ENCODE data around the gene OXGR1. TPM values are rescaled to one million over a fixed set of nuclear protein-coding genes. Genes with fewer than 3 reads are reported as not detected.

Gene OXGR1
- total and polyA plus RNA-seq, 2 of the 8 experiments (the other 6 are each of a cell fraction or from before 2014, with no cell fraction given) = 0.34 to 1.8 TPM

- Histone ChIP-seq H4K91ac (replicated peaks; ENCODE audit: insufficient read length, low read length) (no peak overlapping the region), H2AK5ac (ENCODE audit: low read depth, low read length) (no peak overlapping the region), H4K20me1 (replicated peaks in 1 of 2; ENCODE audit: control insufficient read depth in 1 of 2, insufficient read depth in 2 of 2, low read length in 2 of 2) (peaks cover 0 to 2% of the 10 kb centered on the region in 2 experiments), H2BK12ac (ENCODE audit: low read depth, low read length) (no peak overlapping the region), H3K27me3 (replicated peaks in 1 of 4; ENCODE audit: control insufficient read depth in 3 of 4, extremely low read depth in 1 of 4, insufficient read depth in 3 of 4, low read length in 3 of 4) (peaks cover 23 to 32% (median 24%) of the 10 kb centered on the region in 4 experiments), H2BK20ac (ENCODE audit: low read length) (no peak overlapping the region), H3K4me3 (ENCODE audit: extremely low read depth in 1 of 4, insufficient read depth in 2 of 4, low read depth in 3 of 4, low read length in 4 of 4) (no peak overlapping the region), H3K18ac (ENCODE audit: extremely low read depth, low read length) (no peak overlapping the region), H3K56ac (replicated peaks; ENCODE audit: insufficient read length, low read depth, low read length) (no peak overlapping the region), H3K4me2 (ENCODE audit: insufficient read depth in 1 of 2, low read depth in 2 of 2, low read length in 2 of 2) (no peak overlapping the region), H2BK5ac (ENCODE audit: low read depth, low read length) (no peak overlapping the region), H3K9ac (replicated peaks in 1 of 4; ENCODE audit: extremely low read depth in 1 of 4, low read depth in 3 of 4, low read length in 3 of 4) (no peak overlapping the region), H3K27ac (ENCODE audit: low read depth, low read length) (no peak overlapping the region), H2AFZ (ENCODE audit: low read length) (no peak overlapping the region), H3K4ac (replicated peaks; ENCODE audit: insufficient read length, low read depth, low read length) (no peak overlapping the region), H3K79me2 (ENCODE audit: control insufficient read depth in 1 of 2, insufficient read depth in 2 of 2, low read length in 2 of 2) (no peaks in the 10 kb centered on the region), H3K9me3 (ENCODE audit: insufficient read depth in 2 of 2, low read depth in 1 of 2, low read length in 1 of 2) (no peaks in the 10 kb centered on the region), H4K8ac (ENCODE audit: extremely low read depth, insufficient read depth, low read length) (no peak overlapping the region), H3K23ac (ENCODE audit: insufficient read length) (no peak overlapping the region), H2BK15ac (ENCODE audit: low read length) (no peak overlapping the region), H3K4me1 (replicated peaks in 1 of 4; ENCODE audit: control insufficient read depth in 3 of 4, insufficient read depth in 4 of 4, low read length in 3 of 4) (peaks cover 0 to 3% (median 0%) of the 10 kb centered on the region in 4 experiments; a peak in 1 of 7 replicates), H3K14ac (ENCODE audit: insufficient read length) (no peak overlapping the region), H3K23me2 (ENCODE audit: low read depth, low read length) (no peaks in the 10 kb centered on the region), H2BK120ac (replicated peaks; ENCODE audit: low read depth, low read length) (no peak overlapping the region), H4K5ac (ENCODE audit: insufficient read length, low read depth, low read length) (no peak overlapping the region), H3K36me3 (ENCODE audit: control insufficient read depth in 2 of 4, insufficient read depth in 4 of 4, low read length in 3 of 4) (no peaks in the 10 kb centered on the region), H3K79me1 (ENCODE audit: low read depth, low read length) (no peaks in the 10 kb centered on the region)
- FAIRE-seq (no peak), DNase-seq (ENCODE audit: low read depth in 1 of 2, low spot score in 2 of 2) (no peak)
- 100% methylated on average over 2 of the region's 2 CpGs; no CpG with 5 or more reads in 1 of the 2 experiments for WGBS, 2 experiments (ENCODE audit: extremely low coverage in 1 of 2, insufficient coverage in 1 of 2, insufficient read length in 1 of 2, insufficient replicate concordance in 2 of 2, low coverage in 1 of 2, low lambda C conversion rate in 2 of 2, missing lambda C conversion rate in 1 of 2)
- TF ChIP-seq HDAC2 (IDR thresholded peaks at IDR 0.05; ENCODE audit: borderline replicate concordance in 1 of 2, low read depth in 2 of 2, low read length in 2 of 2) (no peak), CEBPB (IDR thresholded peaks at IDR 0.05; ENCODE audit: low read depth, low read length) (no peak), POU5F1 (IDR thresholded peaks at IDR 0.05; ENCODE audit: low read depth, low read length) (no peak), EZH2 (IDR thresholded peaks at IDR 0.05; ENCODE audit: low read depth, low read length, severe bottlenecking) (no peak), SP2 (IDR thresholded peaks at IDR 0.05; ENCODE audit: low read length) (no peak), TAF1 (IDR thresholded peaks at IDR 0.05; ENCODE audit: low read depth, low read length) (no peak), TBP (IDR thresholded peaks at IDR 0.05; ENCODE audit: low read depth, low read length) (no peak)
- ChIA-PET CTCF (ENCODE audit: partially characterized antibody) (interaction anchor here (1.0 to 3.0 kb wide), 4 partner anchors 10 to 985 kb away, joined by 5 to 14 read pairs (median 6); no protein-coding TSS in a partner anchor), POLR2A (ENCODE audit: partially characterized antibody) (no interaction called here)
Observed at GRCh38 chr13:97004886-97005285, 10.6 kb upstream of the OXGR1 start.
